Colonic mucosa (tissue), 4 donors: ENCODE measurements around the gene TTLL11. TPM values are rescaled to one million over a fixed set of nuclear protein-coding genes. Genes with fewer than 3 reads are reported as not detected.

ENCODE experiments used
- DNase-seq: peaks from one replicate; pipeline ENCODE4 v3.0.0-alpha.2; 2020
- H3K27ac ChIP-seq: fragments of 200-600 bp; one replicate; pipeline ENCODE4 v1.8.0; 2021
- H3K27me3 ChIP-seq: fragments of 200-600 bp; one replicate; pipeline ENCODE4 v1.8.0; 2021
- H3K36me3 ChIP-seq: fragments of 200-600 bp; one replicate; pipeline ENCODE4 v1.8.0; 2021
- H3K4me1 ChIP-seq: fragments of 200-600 bp; one replicate; pipeline ENCODE4 v1.8.0; 2021; ENCODE audit warnings: mild to moderate bottlenecking
- H3K4me3 ChIP-seq: fragments of 200-600 bp; one replicate; pipeline ENCODE4 v1.8.0; 2021
- H3K9ac ChIP-seq, 2 donors: one replicate each; pipeline ENCODE4 v1.7.0; 2013; ENCODE audit warnings: control low read depth in 2 of 2, low read depth in 2 of 2, low read length in 2 of 2
- H3K9me3 ChIP-seq: fragments of 200-600 bp; one replicate; pipeline ENCODE4 v1.8.0; 2021
- intact Hi-C: fragments of 100-400 bp; cut with DNase I; formaldehyde crosslinking; loops from one replicate; pipeline ENCODE4 v1.14.1; 2022
- total RNA-seq, 2 donors: library from RNA; stranded (reverse); fragmentation: NEBNext Ultra II Directional in 1 of 2; extraction: Animal tissue kit (Norgen Biotek cat#: 25700) in 1 of 2; gene quantifications; one replicate each; pipeline ENCODE4 v1.2.1, GENCODE V29; 2021
- TF ChIP-seq, protein P1 (sequence below): fragments of 200-600 bp; IDR thresholded peaks from one replicate; pipeline ENCODE4 v1.8.0; 2022; ENCODE audit warnings: antibody characterized with exemption, mild to moderate bottlenecking
- donor health status: healthy.
- donor health status: DM: no; HTN: no; CAD: no.
- donor health status: DM: no; HTN: no; CAD: no.

Gene TTLL11
- total RNA-seq, 2 donors from 2014 or later: 5.1 to 5.5 TPM

DNA sequence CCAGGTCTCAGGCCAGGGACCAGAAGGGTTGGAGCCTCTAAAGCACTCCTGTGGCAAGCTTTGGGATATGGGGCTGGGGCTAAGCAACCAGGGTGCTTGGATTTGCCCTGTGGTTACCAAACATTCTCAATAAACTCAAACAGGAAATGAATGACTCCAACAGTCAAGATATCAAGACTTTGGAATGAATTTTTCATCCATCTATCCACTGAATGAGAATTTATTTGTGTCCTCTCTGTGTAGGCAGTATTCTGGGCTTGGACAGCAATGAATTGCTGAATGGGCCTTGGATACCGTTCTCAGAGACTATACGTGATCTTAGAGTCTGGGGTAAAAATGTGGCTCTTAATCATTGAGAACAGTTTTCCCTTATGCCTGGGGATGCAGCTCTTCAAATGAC is 229.2 kb downstream of the TTLL11 start:
- Histone ChIP-seq H3K9me3 (no peaks in the 10 kb centered on the region), H3K9ac (no peak overlapping the region), H3K36me3 (no peaks in the 10 kb centered on the region), H3K4me3 (no peak overlapping the region), H3K27ac (no peak overlapping the region), H3K4me1 (no peaks in the 10 kb centered on the region), H3K27me3 (no peaks in the 10 kb centered on the region)
- TF ChIP-seq, protein P1, sequence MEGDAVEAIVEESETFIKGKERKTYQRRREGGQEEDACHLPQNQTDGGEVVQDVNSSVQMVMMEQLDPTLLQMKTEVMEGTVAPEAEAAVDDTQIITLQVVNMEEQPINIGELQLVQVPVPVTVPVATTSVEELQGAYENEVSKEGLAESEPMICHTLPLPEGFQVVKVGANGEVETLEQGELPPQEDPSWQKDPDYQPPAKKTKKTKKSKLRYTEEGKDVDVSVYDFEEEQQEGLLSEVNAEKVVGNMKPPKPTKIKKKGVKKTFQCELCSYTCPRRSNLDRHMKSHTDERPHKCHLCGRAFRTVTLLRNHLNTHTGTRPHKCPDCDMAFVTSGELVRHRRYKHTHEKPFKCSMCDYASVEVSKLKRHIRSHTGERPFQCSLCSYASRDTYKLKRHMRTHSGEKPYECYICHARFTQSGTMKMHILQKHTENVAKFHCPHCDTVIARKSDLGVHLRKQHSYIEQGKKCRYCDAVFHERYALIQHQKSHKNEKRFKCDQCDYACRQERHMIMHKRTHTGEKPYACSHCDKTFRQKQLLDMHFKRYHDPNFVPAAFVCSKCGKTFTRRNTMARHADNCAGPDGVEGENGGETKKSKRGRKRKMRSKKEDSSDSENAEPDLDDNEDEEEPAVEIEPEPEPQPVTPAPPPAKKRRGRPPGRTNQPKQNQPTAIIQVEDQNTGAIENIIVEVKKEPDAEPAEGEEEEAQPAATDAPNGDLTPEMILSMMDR: no peak
- intact Hi-C loops: loop anchor here (10.0 kb wide), 1 partner anchor 169 kb away; no protein-coding TSS in a partner anchor
- no peak for DNase-seq

DNA sequence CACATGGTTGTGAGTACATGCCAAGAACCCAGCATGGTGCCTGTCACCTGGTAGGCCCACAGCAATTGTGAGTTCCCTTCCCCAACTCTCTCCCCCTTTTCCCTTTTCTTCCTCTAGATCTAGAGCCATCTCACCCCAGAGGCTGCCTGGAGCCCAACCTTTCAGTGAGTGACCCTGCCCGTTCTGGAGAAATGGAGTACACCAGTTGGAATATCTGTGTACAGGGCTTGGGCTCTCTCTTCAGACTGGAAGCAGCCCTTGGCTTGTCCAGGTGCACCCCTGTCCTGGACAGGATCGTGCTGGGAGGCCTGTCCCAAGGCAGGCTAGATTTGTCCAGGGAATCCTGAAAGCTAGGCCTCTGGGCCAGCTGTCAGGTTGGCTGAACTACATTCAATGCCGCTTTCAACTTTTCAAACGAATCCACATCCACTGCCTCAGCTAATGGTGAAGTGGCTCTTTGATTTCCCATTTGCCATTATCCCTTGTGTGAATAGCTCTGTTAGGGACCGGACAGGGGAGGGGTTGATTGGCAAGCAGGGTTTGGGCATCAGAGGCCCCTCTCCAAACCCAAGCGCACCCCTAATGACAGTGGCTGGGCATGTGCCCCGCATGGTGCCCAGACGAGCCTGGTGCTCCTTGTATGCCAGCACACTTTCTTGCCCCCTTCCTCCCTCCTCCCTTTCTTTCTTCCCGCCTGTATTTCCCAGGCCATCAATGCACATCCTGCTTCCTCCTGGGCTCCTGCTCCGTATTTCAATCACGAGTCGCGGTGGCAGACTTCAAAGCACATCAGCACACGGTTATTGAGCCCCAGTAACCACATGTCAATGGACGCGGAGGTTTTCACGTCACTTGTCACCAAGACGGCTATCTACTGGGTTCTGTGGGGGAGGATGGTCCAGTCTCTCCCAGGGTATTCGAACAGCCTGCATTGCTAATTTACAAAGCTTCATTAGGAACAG is 230.5 kb downstream of the TTLL11 start:
- TF ChIP-seq, protein P1: no peak
- DNase-seq: no peak
- H3K27ac ChIP-seq: no peak overlapping the region
- H3K4me3 ChIP-seq: no peak overlapping the region
- no peaks in the 10 kb centered on the region for H3K4me1 ChIP-seq
- H3K27me3 ChIP-seq: no peaks in the 10 kb centered on the region
- intact Hi-C loops: loop anchor here (10.0 kb wide), 1 partner anchor 168 kb away; no protein-coding TSS in a partner anchor
- H3K9ac ChIP-seq: no peak overlapping the region
- H3K9me3 ChIP-seq: no peaks in the 10 kb centered on the region
- H3K36me3 ChIP-seq: no peaks in the 10 kb centered on the region

DNA sequence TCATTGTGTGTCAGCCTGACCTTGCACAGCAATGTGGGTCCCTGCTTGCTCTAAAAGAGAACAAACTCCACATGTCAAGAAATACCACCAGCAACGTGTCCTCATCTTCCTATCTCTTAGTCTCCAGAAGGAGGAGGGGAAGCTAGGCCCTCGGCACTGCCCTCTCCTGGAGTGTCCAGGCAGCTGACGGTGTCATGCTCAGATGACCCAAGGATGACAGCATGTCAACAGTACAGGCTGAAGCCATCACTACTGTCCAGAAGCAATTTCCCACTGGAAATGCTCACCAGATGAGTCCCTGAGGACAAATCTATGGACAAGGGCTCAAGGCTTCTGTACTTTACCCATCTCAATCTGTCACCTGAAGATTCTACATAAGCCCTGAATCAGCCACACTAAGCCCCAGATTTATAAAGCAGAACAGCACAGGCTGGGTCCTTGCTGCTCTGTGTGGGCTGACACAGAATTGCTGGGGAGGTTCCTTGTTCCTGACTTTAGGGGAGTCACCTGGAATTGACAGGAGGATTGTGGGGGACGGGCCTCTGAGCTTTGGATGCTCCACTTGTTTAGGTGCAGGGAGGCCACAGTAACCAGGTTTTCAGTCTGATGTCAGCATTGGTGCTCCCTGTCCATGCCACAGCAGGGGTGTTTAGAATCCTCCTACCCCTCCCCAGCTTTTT is 231.5 kb downstream of the TTLL11 start:
- Histone ChIP-seq H3K27ac (no peak overlapping the region), H3K9me3 (no peaks in the 10 kb centered on the region), H3K4me3 (no peak overlapping the region), H3K4me1 (no peaks in the 10 kb centered on the region), H3K36me3 (no peaks in the 10 kb centered on the region), H3K27me3 (no peaks in the 10 kb centered on the region), H3K9ac (no peak overlapping the region)
- peak; percentile 36 for DNase-seq
- TF ChIP-seq, protein P1: no peak
- intact Hi-C loops: loop anchor here (10.0 kb wide), 1 partner anchor 167 kb away; no protein-coding TSS in a partner anchor

DNA sequence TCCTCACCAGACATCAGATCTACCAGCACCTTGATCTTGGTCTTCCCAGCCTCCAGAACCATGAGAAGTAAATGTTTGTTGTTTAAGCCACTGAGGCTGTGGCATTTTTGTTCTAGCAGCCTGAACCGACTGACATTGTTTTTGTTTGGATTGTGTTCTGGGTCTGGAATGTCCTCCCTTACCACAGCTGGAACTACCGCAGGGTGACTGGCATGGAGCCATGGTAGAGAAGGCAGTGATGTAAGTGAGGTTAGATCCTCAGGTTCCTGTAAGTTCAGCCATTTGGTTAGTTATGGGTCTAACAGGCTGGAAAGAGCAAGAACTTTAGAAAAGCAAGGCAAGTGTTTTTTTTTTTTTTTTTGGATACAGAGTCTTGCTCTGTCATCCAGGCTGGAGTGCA is 232.4 kb downstream of the TTLL11 start:
- TF ChIP-seq, protein P1: no peak
- Histone ChIP-seq H3K27me3 (no peaks in the 10 kb centered on the region), H3K27ac (no peak overlapping the region), H3K9me3 (no peaks in the 10 kb centered on the region), H3K4me3 (no peak overlapping the region), H3K9ac (no peak overlapping the region), H3K36me3 (no peaks in the 10 kb centered on the region), H3K4me1 (no peaks in the 10 kb centered on the region)
- no peak for DNase-seq
- intact Hi-C loops: loop anchor here (10.0 kb wide), 1 partner anchor 166 kb away; no protein-coding TSS in a partner anchor

DNA sequence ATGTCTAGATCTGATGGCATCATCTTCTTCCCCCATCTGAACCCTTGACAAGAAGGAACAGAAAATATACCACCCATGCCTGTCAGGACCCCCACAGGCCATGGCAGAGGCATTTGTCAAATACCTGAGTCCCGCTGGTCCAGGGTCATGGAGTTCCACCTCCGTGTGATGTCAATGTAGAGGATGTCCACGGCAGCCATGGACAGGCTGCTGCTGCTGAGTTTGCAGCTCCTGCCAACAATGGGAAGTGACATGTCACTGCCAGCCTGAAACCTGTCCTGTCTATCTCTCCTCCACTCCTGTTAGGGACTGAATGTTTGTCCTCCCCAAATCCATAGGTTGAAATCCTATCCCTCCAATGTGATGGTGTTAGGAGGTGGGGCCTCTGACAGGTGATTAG is 232.9 kb downstream of the TTLL11 start:
- Histone ChIP-seq H3K27me3 (no peaks in the 10 kb centered on the region), H3K4me1 (no peaks in the 10 kb centered on the region), H3K9me3 (no peaks in the 10 kb centered on the region), H3K27ac (no peak overlapping the region), H3K4me3 (no peak overlapping the region), H3K36me3 (no peaks in the 10 kb centered on the region), H3K9ac (no peak overlapping the region)
- no peak for DNase-seq
- intact Hi-C loops: loop anchor here (10.0 kb wide), 1 partner anchor 165 kb away; no protein-coding TSS in a partner anchor
- TF ChIP-seq, protein P1: no peak
